ENCODE data around the gene LEMD2. TPM values are rescaled to one million over a fixed set of nuclear protein-coding genes. Genes with fewer than 3 reads are reported as not detected.

Gene LEMD2
- total RNA-seq, 1 experiment from 2014 or later = 91.8 TPM

DNA sequence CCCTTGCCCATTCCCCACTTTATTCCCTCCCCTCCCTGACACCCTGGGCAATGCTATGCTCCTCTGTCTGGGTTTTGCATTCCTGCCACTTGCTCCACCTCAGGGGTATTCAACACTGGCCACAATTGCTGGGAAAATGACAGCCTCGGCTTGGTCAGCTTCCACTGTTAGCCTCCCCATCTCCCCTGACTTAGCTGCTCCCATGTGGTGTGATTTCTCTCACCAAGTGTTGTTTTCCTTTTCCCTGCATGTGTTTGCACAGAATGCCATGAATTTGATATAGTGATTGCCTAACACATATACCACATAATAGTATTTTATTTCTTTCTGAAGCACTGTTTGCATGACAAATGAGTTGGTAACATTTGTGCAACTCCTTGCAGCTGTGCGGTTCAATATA lies 1.4 kb upstream of the LEMD2 start:
- H3K9me3 Mint-ChIP-seq = no peaks in the 10 kb centered on the region
- Histone ChIP-seq H3K14ac (ENCODE audit: insufficient read depth, low read length) (no peak overlapping the region), H3T11ph (ENCODE audit: low read length) (no peak overlapping the region), H3K27ac (ENCODE audit: insufficient read length, low read depth, low read length) (no peak overlapping the region), H2BK120ac (ENCODE audit: low read depth, low read length, poor library complexity, severe bottlenecking) (no peak overlapping the region), H3K79me2 (ENCODE audit: insufficient read depth, low read length) (peaks cover 7% of the 10 kb centered on the region; the same call in 1 of the 2 replicates), H3K56ac (ENCODE audit: insufficient read length, low read depth, low read length) (no peak overlapping the region), H3K4me1 (ENCODE audit: insufficient read depth, low read length) (peaks cover 18% of the 10 kb centered on the region), H4K5ac (ENCODE audit: insufficient read length, low read depth, low read length) (no peak overlapping the region), H2BK5ac (ENCODE audit: insufficient read length, low read length) (no peak overlapping the region), H4K91ac (ENCODE audit: insufficient read length, low read depth, low read length) (no peak overlapping the region), H3K9ac (ENCODE audit: extremely low read depth, insufficient read length, low read length) (no peak overlapping the region), H2BK12ac (ENCODE audit: insufficient read length, low read depth, low read length) (no peak overlapping the region), H3K23ac (ENCODE audit: insufficient read length, low read depth, low read length) (no peak overlapping the region), H2BK20ac (ENCODE audit: low read depth, low read length, poor library complexity, severe bottlenecking) (no peak overlapping the region), H2BK15ac (ENCODE audit: low read depth, low read length) (no peak overlapping the region), H3K18ac (ENCODE audit: insufficient read length, low read depth, low read length) (no peak overlapping the region), H4K8ac (replicated peaks; ENCODE audit: insufficient read length, low read depth, low read length) (no peak overlapping the region), H3K4me2 (ENCODE audit: insufficient read depth, insufficient read length, low read length) (no peak overlapping the region), H3K9me3 (ENCODE audit: control insufficient read depth, low read depth, low read length) (no peaks in the 10 kb centered on the region), H4K20me1 (ENCODE audit: control insufficient read depth, insufficient read depth, insufficient read length) (no peaks in the 10 kb centered on the region), H3K23me2 (ENCODE audit: insufficient read length, low read depth, low read length, poor library complexity, severe bottlenecking) (peaks cover 8% of the 10 kb centered on the region), H3K27me3 (ENCODE audit: insufficient read depth, low read length) (no peaks in the 10 kb centered on the region), H2AK5ac (ENCODE audit: insufficient read length, low read length) (no peak overlapping the region), H3K79me1 (ENCODE audit: insufficient read depth, low read depth, low read length, poor library complexity, severe bottlenecking) (no peaks in the 10 kb centered on the region), H2AFZ (ENCODE audit: low read length) (no peak overlapping the region), H3K4ac (ENCODE audit: low read depth, low read length) (no peak overlapping the region)
- H3K36me3 Mint-ChIP-seq (ENCODE audit: insufficient read depth in 1 of 3, low read depth in 3 of 3) = peaks cover 2 to 7% (median 5%) of the 10 kb centered on the region in 3 experiments; a peak in 6 of 7 replicates
- H3K4me1 Mint-ChIP-seq = peaks cover 85 to 88% of the 10 kb centered on the region in 2 experiments
- peak overlapping the region in 2 of 3 experiments; percentile 47 to 89; a peak in 4 of 7 replicates for H3K27ac Mint-ChIP-seq
- no CpG with 5 or more reads among the region's 2 CpGs for WGBS (ENCODE audit: extremely low coverage, insufficient read length, low lambda C conversion rate)
- H3K27me3 Mint-ChIP-seq (ENCODE audit: low read depth) = no peaks in the 10 kb centered on the region; the same call in 1 of the 2 replicates
- H3K4me3 Mint-ChIP-seq = peak overlapping the region in 1 of 2 experiments; percentile 8; a peak in 1 of 5 replicates
- no peak for DNase-seq
- TF ChIP-seq, protein P1, sequence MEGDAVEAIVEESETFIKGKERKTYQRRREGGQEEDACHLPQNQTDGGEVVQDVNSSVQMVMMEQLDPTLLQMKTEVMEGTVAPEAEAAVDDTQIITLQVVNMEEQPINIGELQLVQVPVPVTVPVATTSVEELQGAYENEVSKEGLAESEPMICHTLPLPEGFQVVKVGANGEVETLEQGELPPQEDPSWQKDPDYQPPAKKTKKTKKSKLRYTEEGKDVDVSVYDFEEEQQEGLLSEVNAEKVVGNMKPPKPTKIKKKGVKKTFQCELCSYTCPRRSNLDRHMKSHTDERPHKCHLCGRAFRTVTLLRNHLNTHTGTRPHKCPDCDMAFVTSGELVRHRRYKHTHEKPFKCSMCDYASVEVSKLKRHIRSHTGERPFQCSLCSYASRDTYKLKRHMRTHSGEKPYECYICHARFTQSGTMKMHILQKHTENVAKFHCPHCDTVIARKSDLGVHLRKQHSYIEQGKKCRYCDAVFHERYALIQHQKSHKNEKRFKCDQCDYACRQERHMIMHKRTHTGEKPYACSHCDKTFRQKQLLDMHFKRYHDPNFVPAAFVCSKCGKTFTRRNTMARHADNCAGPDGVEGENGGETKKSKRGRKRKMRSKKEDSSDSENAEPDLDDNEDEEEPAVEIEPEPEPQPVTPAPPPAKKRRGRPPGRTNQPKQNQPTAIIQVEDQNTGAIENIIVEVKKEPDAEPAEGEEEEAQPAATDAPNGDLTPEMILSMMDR (conservative IDR thresholded peaks at IDR 0.05) = no peak
